ENCODE measurements around the gene WNT8A.

- TF ChIP-seq CTCF (IDR thresholded peaks at IDR 0.05 in 2 of 3, conservative IDR thresholded peaks at IDR 0.05 in 1 of 3; ENCODE audit: borderline replicate concordance in 1 of 3, insufficient read depth in 1 of 3, low read depth in 2 of 3, low read length in 2 of 3) (peak; percentile 89 to 96 (median 89)), JUND (IDR thresholded peaks at IDR 0.05) (no peak), POLR2A (IDR thresholded peaks at IDR 0.05; ENCODE audit: borderline replicate concordance, extremely low read depth, insufficient read depth, insufficient read length) (no peak), SIN3A (IDR thresholded peaks at IDR 0.05; ENCODE audit: low read depth) (no peak)
Observed at GRCh38 chr5:138068742-138069600, 14.9 kb upstream of the WNT8A start.
